IMR-90 (cell line): ENCODE results near the gene MAGEA6. TPM values are rescaled to one million over a fixed set of nuclear protein-coding genes. Genes with fewer than 3 reads are reported as not detected.

Experiments
- ATAC-seq: fragments of 200-7000 bp; cut with Tn5 transposase; 2 replicates; pipeline ENCODE4 v1.9.1; 2020; ENCODE audit warnings: low read depth, mild to moderate bottlenecking, moderate library complexity
- BruUV-seq: library from RNA; stranded (reverse); fragments of 400-500 nt; replicated peaks from 2 replicates; lab custom pipeline; 2021; lab: Mats Ljungman, UMichigan
- CTCF ChIA-PET: fragments of 300-600 bp; formaldehyde crosslinking; extraction: SDS; loops from one replicate; lab custom pipeline; 2021; ENCODE audit warnings: antibody characterized with exemption; lab: Yijun Ruan, JAX
- POLR2A ChIA-PET: fragments of 300-600 bp; sonication (Branson Sonifier 250); formaldehyde crosslinking; loops from one replicate; lab custom pipeline; 2022; ENCODE audit warnings: antibody characterized with exemption; ENCODE audit not compliant: unreplicated experiment; lab: Charles Lee
- DNase-seq: peaks from one replicate; pipeline ENCODE4 v3.0.0; 2013
- H2AFZ ChIP-seq: replicated peaks from 2 replicates; pipeline ENCODE3; 2013; ENCODE audit warnings: low read length, mild to moderate bottlenecking; ENCODE audit not compliant: poor library complexity
- H2AK5ac ChIP-seq: 2 replicates; pipeline ENCODE4 v1.6.1; 2013; ENCODE audit warnings: low read depth, low read length, inconsistent platforms
- H2AK9ac ChIP-seq: replicated peaks from 2 replicates; pipeline ENCODE3; 2013; ENCODE audit warnings: mild to moderate bottlenecking, low read depth, low read length, moderate library complexity; ENCODE audit not compliant: poor library complexity
- H2BK120ac ChIP-seq: 2 replicates; pipeline ENCODE4 v1.6.1; 2013; ENCODE audit warnings: low read depth, low read length, inconsistent platforms
- H2BK15ac ChIP-seq: 3 replicates; pipeline ENCODE4 v1.6.1; 2013; ENCODE audit warnings: low read depth, low read length, inconsistent platforms
- H2BK20ac ChIP-seq: 2 replicates; pipeline ENCODE4 v1.6.1; 2013; ENCODE audit warnings: low read depth, mild to moderate bottlenecking, inconsistent platforms, low read length, moderate library complexity
- H2BK5ac ChIP-seq: 2 replicates; pipeline ENCODE4 v1.6.1; 2013; ENCODE audit warnings: mild to moderate bottlenecking, low read depth, low read length, inconsistent platforms; ENCODE audit not compliant: poor library complexity, severe bottlenecking
- H3K14ac ChIP-seq: replicated peaks from 2 replicates; pipeline ENCODE4 v1.6.1; 2013; ENCODE audit warnings: low read depth, low read length, inconsistent platforms
- H3K18ac ChIP-seq: 2 replicates; pipeline ENCODE4 v1.6.1; 2013; ENCODE audit warnings: low read depth, low read length, control low read depth
- H3K23ac ChIP-seq: 2 replicates; pipeline ENCODE4 v1.6.1; 2013; ENCODE audit warnings: low read depth, low read length, inconsistent platforms
- H3K27ac ChIP-seq: 2 replicates; pipeline ENCODE4 v1.5.1; 2013; ENCODE audit warnings: mild to moderate bottlenecking, control low read depth, low read length; ENCODE audit not compliant: insufficient read depth
- H3K27me3 ChIP-seq: 2 replicates; pipeline ENCODE4 v1.6.1; 2013; ENCODE audit warnings: low read length; ENCODE audit not compliant: control insufficient read depth, insufficient read depth
- H3K36me3 ChIP-seq: 2 replicates; pipeline ENCODE4 v1.6.1; 2013; ENCODE audit warnings: low read length, mixed read lengths; ENCODE audit not compliant: control insufficient read depth, insufficient read depth
- H3K4ac ChIP-seq: 2 replicates; pipeline ENCODE4 v1.6.1; 2013; ENCODE audit warnings: low read depth, low read length, inconsistent platforms
- H3K4me1 ChIP-seq: 2 replicates; pipeline ENCODE4 v1.6.1; 2013; ENCODE audit warnings: low read length, mixed read lengths; ENCODE audit not compliant: control insufficient read depth, insufficient read depth
- H3K4me2 ChIP-seq: 2 replicates; pipeline ENCODE4 v1.6.1; 2013; ENCODE audit warnings: low read depth, mild to moderate bottlenecking, control low read depth, low read length, moderate library complexity
- H3K4me3 ChIP-seq: 2 replicates; pipeline ENCODE4 v1.5.1; 2013; ENCODE audit warnings: low read depth, mild to moderate bottlenecking, control low read depth, low read length, moderate library complexity; ENCODE audit not compliant: insufficient read depth
- H3K56ac ChIP-seq: 2 replicates; pipeline ENCODE4 v1.6.1; 2013; ENCODE audit warnings: low read length, inconsistent platforms; ENCODE audit not compliant: insufficient read depth; ENCODE audit errors: extremely low read depth
- H3K79me1 ChIP-seq, 2 experiments: 2 replicates each; pipeline ENCODE4 v1.6.1; 2013; ENCODE audit warnings: low read length in 2 of 2, inconsistent platforms in 1 of 2, low read depth in 1 of 2
- H3K9ac ChIP-seq: 2 replicates; pipeline ENCODE4 v1.6.1; 2013; ENCODE audit warnings: low read depth, low read length, control low read depth
- H3K9me1 ChIP-seq: 2 replicates; pipeline ENCODE4 v1.6.1; 2013; ENCODE audit warnings: low read length, inconsistent platforms; ENCODE audit not compliant: insufficient read depth
- H3K9me3 ChIP-seq: 2 replicates; pipeline ENCODE4 v1.6.1; 2013; ENCODE audit warnings: low read length; ENCODE audit not compliant: control insufficient read depth, insufficient read depth
- H4K20me1 ChIP-seq: 2 replicates; pipeline ENCODE4 v1.6.1; 2013; ENCODE audit warnings: low read length, inconsistent platforms; ENCODE audit not compliant: insufficient read depth
- H4K5ac ChIP-seq: 2 replicates; pipeline ENCODE4 v1.6.1; 2013; ENCODE audit warnings: mild to moderate bottlenecking, low read depth, low read length, control low read depth
- H4K8ac ChIP-seq, 2 experiments: 2 replicates each; pipeline ENCODE4 v1.6.1; 2013; ENCODE audit warnings: low read depth in 2 of 2, low read length in 2 of 2, control low read depth in 1 of 2, inconsistent platforms in 1 of 2
- H4K91ac ChIP-seq: 2 replicates; pipeline ENCODE4 v1.6.1; 2013; ENCODE audit warnings: low read depth, low read length, inconsistent platforms; ENCODE audit not compliant: insufficient read depth
- BHLHE40 ChIP-seq: fragments of 150-350 bp; IDR thresholded peaks from 2 replicates; pipeline ENCODE4 v1.6.1; 2016; ENCODE audit warnings: mild to moderate bottlenecking, low read depth, low read length
- CEBPB ChIP-seq: IDR thresholded peaks from 2 replicates; pipeline ENCODE4 v1.6.1; 2012; ENCODE audit warnings: low read depth, low read length, improper control_type of control experiment
- CHD1 ChIP-seq: IDR thresholded peaks from 2 replicates; pipeline ENCODE4 v1.6.1; 2012; ENCODE audit warnings: low read depth, low read length, improper control_type of control experiment
- CTCF ChIP-seq: conservative IDR thresholded peaks from 2 replicates; pipeline ENCODE4 v1.5.1; 2012; ENCODE audit warnings: mild to moderate bottlenecking, low read depth, low read length, improper control_type of control experiment
- ELK1 ChIP-seq: fragments of 150-350 bp; IDR thresholded peaks from 2 replicates; pipeline ENCODE4 v1.6.1; 2016; ENCODE audit warnings: low read depth, mild to moderate bottlenecking, low read length, moderate library complexity, borderline replicate concordance
- FOS ChIP-seq: fragments of 150-350 bp; IDR thresholded peaks from 2 replicates; pipeline ENCODE4 v1.6.1; 2016; ENCODE audit warnings: low read depth, low read length
- MAFK ChIP-seq: IDR thresholded peaks from 2 replicates; pipeline ENCODE4 v1.6.1; 2012; ENCODE audit warnings: low read depth, low read length, improper control_type of control experiment
- MAZ ChIP-seq: IDR thresholded peaks from 2 replicates; pipeline ENCODE4 v1.6.1; 2012; ENCODE audit warnings: low read depth, mild to moderate bottlenecking, low read length, improper control_type of control experiment, moderate library complexity, borderline replicate concordance
- MXI1 ChIP-seq: IDR thresholded peaks from 2 replicates; pipeline ENCODE4 v1.6.1; 2012; ENCODE audit warnings: low read depth, mild to moderate bottlenecking, low read length, moderate library complexity, borderline replicate concordance
- NFE2L2 ChIP-seq: fragments of 150-350 bp; IDR thresholded peaks from 2 replicates; pipeline ENCODE4 v1.6.1; 2016; ENCODE audit warnings: low read depth, mild to moderate bottlenecking, low read length
- POLR2A ChIP-seq: IDR thresholded peaks from 2 replicates; pipeline ENCODE4 v1.6.1; 2012; ENCODE audit warnings: mild to moderate bottlenecking, low read depth, low read length
- RCOR1 ChIP-seq: IDR thresholded peaks from 2 replicates; pipeline ENCODE4 v1.6.1; 2012; ENCODE audit warnings: mild to moderate bottlenecking, low read length, improper control_type of control experiment; ENCODE audit not compliant: insufficient replicate concordance
- RFX5 ChIP-seq: IDR thresholded peaks from 2 replicates; pipeline ENCODE4 v1.8.0; 2012; ENCODE audit warnings: low read depth, mild to moderate bottlenecking, low read length, moderate library complexity
- SMC3 ChIP-seq: fragments of 150-350 bp; IDR thresholded peaks from 2 replicates; pipeline ENCODE4 v1.6.1; 2016; ENCODE audit warnings: low read depth, mild to moderate bottlenecking, antibody characterized with exemption, low read length, moderate library complexity
- USF2 ChIP-seq: fragments of 150-350 bp; IDR thresholded peaks from 2 replicates; pipeline ENCODE4 v1.6.1; 2017; ENCODE audit warnings: mild to moderate bottlenecking, antibody characterized with exemption, low read length, low read depth
- WGBS, 2 experiments: methylation state at CpG; one replicate each; pipeline versions ENCODE4 v1.1.5 to v1.1.7; 2013; ENCODE audit warnings: missing lambda C conversion rate in 2 of 2; ENCODE audit not compliant: insufficient read length in 1 of 2; ENCODE audit errors: extremely low coverage in 2 of 2; 5-methylcytosine and 5-hydroxymethylcytosine counted together
- dilution Hi-C: fragments of 300-500 bp; cut with HindIII; formaldehyde crosslinking; loops from one replicate; pipeline ENCODE4 v1.14.3; 2018; ENCODE audit warnings: low sequenced_read_pairs; ENCODE audit not compliant: unreplicated experiment
- in situ Hi-C: fragments of 300-500 bp; cut with MboI; formaldehyde crosslinking; loops from 3 replicates; pipeline ENCODE4 v1.14.3; 2019; ENCODE audit warnings: low sequenced_read_pairs, inconsistent platforms, mixed read lengths
- intact Hi-C: fragments of 100-400 bp; cut with micrococcal nuclease; formaldehyde crosslinking; loops from 2 replicates; pipeline ENCODE4 v1.10.0; 2022
- polyA plus RNA-seq, 3 experiments: library from polyadenylated mRNA; depleted of rRNA; stranded (reverse); fragments of >200 nt; gene quantifications; 2 replicates each; pipeline ENCODE4 v1.2.3, GENCODE V29; 2012; ENCODE audit warnings: low replicate concordance in 1 of 3
- total RNA-seq: library from RNA; depleted of rRNA; stranded (reverse); fragments of >200 nt; gene quantifications from 2 replicates; pipeline ENCODE4 v1.2.3, GENCODE V29; 2012

Gene MAGEA6
- total and polyA plus RNA-seq, 2 of the 4 experiments (the other 2 are of a cell fraction): not detected

- no peak overlapping the region for H2BK20ac ChIP-seq
- no peak overlapping the region for H4K5ac ChIP-seq
- no peak overlapping the region for H3K23ac ChIP-seq
- H3K79me1 ChIP-seq: no peaks in the 10 kb centered on the region
- ChIA-PET CTCF (interaction anchor here (0.8 kb wide), 1 partner anchor 342 kb away, joined by 3 read pairs; no protein-coding TSS in a partner anchor), POLR2A (no interaction called here)
- H2BK15ac ChIP-seq: no peak overlapping the region
- H4K20me1 ChIP-seq: no peaks in the 10 kb centered on the region
- no peak overlapping the region for H3K18ac ChIP-seq
- H3K14ac ChIP-seq: no peak overlapping the region
- ATAC-seq: peak; percentile 77
- no peak overlapping the region for H2BK120ac ChIP-seq
- intact Hi-C loops: loop anchor here (1.0 to 5.0 kb wide), 2 partner anchors 175 to 1666 kb away; no protein-coding TSS in a partner anchor
- H4K91ac ChIP-seq: no peak overlapping the region
- H3K36me3 ChIP-seq: no peaks in the 10 kb centered on the region
- H3K4ac ChIP-seq: no peak overlapping the region
- peak overlapping the region; percentile 68; the same call in 1 of the 2 replicates for H3K4me2 ChIP-seq
- H3K27ac ChIP-seq: no peak overlapping the region
- H3K56ac ChIP-seq: no peak overlapping the region
- WGBS, 2 experiments: no CpG with 5 or more reads among the region's 6 CpGs
- in situ Hi-C loops: loop anchor here (25.0 kb wide), 1 partner anchor 1655 kb away; no protein-coding TSS in a partner anchor
- no peak overlapping the region for H2AK5ac ChIP-seq
- no peak overlapping the region for H2BK5ac ChIP-seq
- H3K9me1 ChIP-seq: no peaks in the 10 kb centered on the region
- dilution Hi-C loops: no loop called here
- H3K9ac ChIP-seq: no peak overlapping the region
- DNase-seq: peak; percentile 54
- H3K9me3 ChIP-seq: no peaks in the 10 kb centered on the region
- H3K4me1 ChIP-seq: peaks cover 4% of the 10 kb centered on the region; the same call in 1 of the 2 replicates
- no peak overlapping the region for H2AK9ac ChIP-seq
- H4K8ac ChIP-seq: no peak overlapping the region
- no peak overlapping the region for H3K4me3 ChIP-seq
- no peaks in the 10 kb centered on the region for H3K27me3 ChIP-seq
- H2AFZ ChIP-seq: peak overlapping the region; percentile 34
- BruUV-seq: no TSS peak
- TF ChIP-seq MAFK: no peak
- no peak for TF ChIP-seq FOS
- TF ChIP-seq NFE2L2: no peak
- no peak for TF ChIP-seq MXI1
- TF ChIP-seq CHD1: no peak
- no peak for TF ChIP-seq USF2
- TF ChIP-seq MAZ: no peak
- no peak for TF ChIP-seq ELK1
- peak; percentile 59 for TF ChIP-seq CTCF
- TF ChIP-seq CEBPB: no peak
- TF ChIP-seq SMC3: peak; percentile 38; the same call in 1 of the 2 replicates
- TF ChIP-seq BHLHE40: no peak
- TF ChIP-seq POLR2A: no peak
- TF ChIP-seq RFX5: no peak
- no peak for TF ChIP-seq RCOR1
Observed at GRCh38 chrX:152817078-152817764, 47.7 kb upstream of the MAGEA6 start.
